SK-N-SH (cell line): ENCODE measurements around the gene MLLT10.

Experiments used
- EP300 ChIP-seq, 2 experiments: IDR thresholded peaks; 2 replicates each; pipeline versions ENCODE4 v1.4.0 to v1.6.1; 2012; ENCODE audit warnings: borderline replicate concordance in 1 of 2, low read depth in 1 of 2, low read length in 1 of 2
- SMC3 ChIP-seq: IDR thresholded peaks from 2 replicates; pipeline ENCODE4 v1.6.1; 2012; ENCODE audit warnings: low read depth, low read length, improper control_type of control experiment

DNA sequence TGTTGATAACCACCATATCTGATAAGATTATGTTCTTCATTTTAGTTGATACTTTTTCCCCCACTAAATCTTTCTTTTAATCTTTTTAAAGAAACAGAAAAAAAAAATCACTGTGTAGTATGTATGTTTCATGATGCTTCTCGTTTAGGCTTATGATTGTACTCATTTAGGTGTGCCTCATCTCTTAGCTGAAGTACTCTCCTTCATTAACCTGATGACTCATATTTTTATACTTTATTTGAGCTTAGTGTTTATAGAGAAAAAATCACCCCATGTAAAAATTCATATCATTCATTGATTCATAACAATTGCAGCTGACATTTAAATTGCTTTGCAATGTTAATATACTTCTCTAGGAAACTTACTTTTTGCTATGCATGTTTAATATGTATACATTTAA is 158.9 kb downstream of the MLLT10 start:
- TF ChIP-seq EP300 (IDR thresholded peaks at IDR 0.05; ENCODE audit: borderline replicate concordance in 1 of 2, low read depth in 1 of 2, low read length in 1 of 2) = no peak
- TF ChIP-seq SMC3 = no peak
